BLaER1 treated with 17β-estradiol and CSF1 and Interleukin-3, amounts not matched to agents 10 nM and 100 nM (cell line): ENCODE measurements around the gene SCARB1.

Experiments used
- H3K27ac ChIP-seq, 11 experiments: shearing (Covaris generic); formaldehyde crosslinking; 2 replicates each; pipeline ENCODE4 v1.8.1; 2022
- H3K27me3 ChIP-seq, 11 experiments: shearing (Covaris generic); formaldehyde crosslinking; 2 replicates each; pipeline ENCODE4 v1.8.1; 2022
- H3K36me3 ChIP-seq, 11 experiments: shearing (Covaris generic); formaldehyde crosslinking; 2 replicates each; pipeline ENCODE4 v1.8.1; 2022
- H3K4me1 ChIP-seq, 10 experiments: shearing (Covaris generic); formaldehyde crosslinking; 2 replicates each; pipeline ENCODE4 v1.8.1; 2022
- H3K4me2 ChIP-seq, 11 experiments: shearing (Covaris generic); formaldehyde crosslinking; 2 replicates each; pipeline ENCODE4 v1.8.1; 2022
- H3K4me3 ChIP-seq, 10 experiments: shearing (Covaris generic); formaldehyde crosslinking; 2 replicates each; pipeline ENCODE4 v1.8.1; 2022
- H3K9ac ChIP-seq, 11 experiments: shearing (Covaris generic); formaldehyde crosslinking; 2 replicates each; pipeline ENCODE4 v1.8.1; 2022
- H3K9me3 ChIP-seq, 11 experiments: shearing (Covaris generic); formaldehyde crosslinking; replicated peaks in 1 of 11; 2 replicates each; pipeline ENCODE4 v1.8.1; 2022
- H4K20me1 ChIP-seq, 11 experiments: shearing (Covaris generic); formaldehyde crosslinking; 2 replicates each; pipeline ENCODE4 v1.8.1; 2022
- Cebpa-rat ChIP-seq, 11 experiments: shearing (Covaris generic); IDR thresholded peaks; 2 replicates each; pipeline ENCODE4 v1.8.1; 2022

The SCARB1 gene

GRCh38 chr12:124738636-124739467, 124.8 kb downstream of the SCARB1 start:
- H3K4me1 ChIP-seq, result peaks cover 54 to 97% (median 92%) of the 10 kb centered on the region in 10 experiments
- peak overlapping the region in 1 of 11 experiments; percentile 32; a peak in 2 of 22 replicates for H3K9ac ChIP-seq
- peaks cover 0 to 11% (median 5%) of the 10 kb centered on the region in 11 experiments; a peak in 7 of 22 replicates for H3K9me3 ChIP-seq
- no peaks in the 10 kb centered on the region for H4K20me1 ChIP-seq
- TF ChIP-seq Cebpa-rat (IDR thresholded peaks at IDR 0.05), result no peak
- H3K4me2 ChIP-seq, result peak overlapping the region; percentile 21 to 92 (median 78); a peak in 18 of 22 replicates
- H3K4me3 ChIP-seq, result no peak overlapping the region
- H3K27ac ChIP-seq, result peak overlapping the region in 2 of 11 experiments; percentile 6 to 39; a peak in 2 of 22 replicates
- no peaks in the 10 kb centered on the region; a peak in 1 of 22 replicates for H3K27me3 ChIP-seq
- H3K36me3 ChIP-seq, result no peaks in the 10 kb centered on the region

- peak overlapping the region in 1 of 11 experiments; percentile 20; a peak in 2 of 22 replicates for H3K27ac ChIP-seq
- H3K4me1 ChIP-seq, result peaks cover 56 to 99% (median 92%) of the 10 kb centered on the region in 10 experiments
Observed at GRCh38 chr12:124737772-124738635, 125.7 kb downstream of the SCARB1 start.

DNA sequence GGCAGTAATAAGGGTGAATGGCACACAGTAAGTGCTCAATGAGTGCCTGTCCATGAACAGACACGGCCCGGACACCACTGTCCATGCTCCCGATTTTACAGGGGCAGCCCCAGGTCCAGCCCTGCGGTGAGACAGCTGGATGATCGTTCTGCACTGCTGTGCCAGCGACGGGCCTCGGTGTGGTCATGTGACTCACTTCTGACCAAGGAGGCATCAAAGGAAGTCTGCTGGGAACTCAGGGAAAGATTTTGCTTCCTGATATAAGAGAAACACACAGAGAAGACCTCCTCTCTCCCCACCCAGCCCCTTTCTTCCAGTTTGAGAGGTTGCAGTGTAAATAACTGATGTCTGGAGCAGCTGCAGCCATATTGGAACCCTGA, 126.6 kb downstream of the SCARB1 start:
- peaks cover 0 to 12% (median 5%) of the 10 kb centered on the region in 11 experiments; a peak in 11 of 22 replicates for H3K9me3 ChIP-seq
- no peaks in the 10 kb centered on the region for H3K36me3 ChIP-seq
- no peak overlapping the region for H3K4me3 ChIP-seq
- TF ChIP-seq Cebpa-rat (IDR thresholded peaks at IDR 0.05), result no peak
- peak overlapping the region in 2 of 11 experiments; percentile 18 to 20; a peak in 4 of 22 replicates for H3K27ac ChIP-seq
- no peak overlapping the region for H3K9ac ChIP-seq
- H4K20me1 ChIP-seq, result no peaks in the 10 kb centered on the region
- H3K4me2 ChIP-seq, result peak overlapping the region in 9 of 11 experiments; percentile 0 to 92 (median 67); a peak in 16 of 22 replicates
- no peaks in the 10 kb centered on the region; a peak in 1 of 22 replicates for H3K27me3 ChIP-seq
- H3K4me1 ChIP-seq, result peaks cover 57 to 99% (median 92%) of the 10 kb centered on the region in 10 experiments

More at GRCh38 chr12:124737772-124738635, 125.7 kb downstream of the SCARB1 start:
- Histone ChIP-seq H3K36me3 (no peaks in the 10 kb centered on the region), H3K27me3 (no peaks in the 10 kb centered on the region; a peak in 1 of 22 replicates), H4K20me1 (no peaks in the 10 kb centered on the region), H3K4me2 (peak overlapping the region in 9 of 11 experiments; percentile 0 to 92 (median 67); a peak in 13 of 22 replicates), H3K9ac (no peak overlapping the region; a peak in 1 of 22 replicates), H3K9me3 (peaks cover 0 to 11% (median 5%) of the 10 kb centered on the region in 11 experiments; a peak in 7 of 22 replicates), H3K4me3 (no peak overlapping the region)
- no peak for TF ChIP-seq Cebpa-rat (IDR thresholded peaks at IDR 0.05)

DNA sequence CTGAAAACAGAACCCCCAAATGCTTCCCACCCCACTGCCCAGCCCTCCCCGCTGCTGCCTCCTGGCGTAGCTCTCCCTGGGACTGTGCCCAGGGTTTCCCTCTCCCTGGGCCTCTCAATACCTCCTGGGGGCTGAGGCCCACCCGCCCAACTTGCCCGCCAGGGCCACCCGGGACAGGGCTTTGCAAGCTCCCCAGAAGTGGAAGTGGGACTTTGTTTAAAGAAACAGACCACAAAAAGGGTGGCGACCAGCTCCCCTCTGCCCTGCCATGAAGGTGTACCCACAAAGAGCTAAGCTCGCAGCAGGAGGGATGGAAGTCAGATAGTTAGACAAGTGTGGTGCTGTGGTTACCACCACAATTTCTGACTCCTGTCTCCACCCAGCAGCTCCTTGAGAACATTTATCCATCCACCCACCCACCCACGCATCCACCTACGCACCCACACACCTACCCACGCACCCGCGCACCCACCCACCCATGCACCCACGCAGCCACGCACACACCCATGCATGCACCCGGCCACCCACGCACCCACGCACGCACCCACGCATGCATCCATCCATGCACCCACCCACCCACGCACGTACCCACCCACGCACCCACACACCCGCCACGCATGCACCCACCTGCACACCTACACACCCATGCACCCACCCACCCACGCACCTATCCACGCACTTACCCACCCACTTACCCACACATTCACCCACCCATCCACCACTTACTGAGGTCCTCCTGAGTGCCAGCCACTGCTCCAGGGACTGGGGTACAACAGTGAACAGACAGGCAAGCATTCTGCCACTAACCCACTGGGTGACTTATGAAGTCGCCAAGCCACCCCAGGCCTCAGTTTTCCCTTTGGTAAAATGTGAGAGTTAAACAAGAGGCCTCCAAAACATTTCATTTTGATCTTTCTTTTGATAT, 127.3 kb downstream of the SCARB1 start:
- Histone ChIP-seq H3K4me3 (no peak overlapping the region), H3K4me1 (peaks cover 52 to 94% (median 87%) of the 10 kb centered on the region in 10 experiments), H3K27ac (peak overlapping the region in 2 of 11 experiments; percentile 36 to 37; a peak in 6 of 22 replicates), H3K36me3 (0 out of 22 replicates have a peak, but pooled peaks cover 0 to 5% (median 0%) of the 10 kb centered on the region in 11 experiments), H3K27me3 (no peaks in the 10 kb centered on the region; a peak in 1 of 22 replicates), H3K9ac (peak overlapping the region in 4 of 11 experiments; percentile 31 to 58 (median 36); a peak in 6 of 22 replicates), H4K20me1 (no peaks in the 10 kb centered on the region), H3K4me2 (peak overlapping the region; percentile 16 to 93 (median 38); a peak in 17 of 22 replicates), H3K9me3 (peaks cover 0 to 18% (median 10%) of the 10 kb centered on the region in 11 experiments; a peak in 16 of 22 replicates)
- no peak for TF ChIP-seq Cebpa-rat (IDR thresholded peaks at IDR 0.05)

DNA sequence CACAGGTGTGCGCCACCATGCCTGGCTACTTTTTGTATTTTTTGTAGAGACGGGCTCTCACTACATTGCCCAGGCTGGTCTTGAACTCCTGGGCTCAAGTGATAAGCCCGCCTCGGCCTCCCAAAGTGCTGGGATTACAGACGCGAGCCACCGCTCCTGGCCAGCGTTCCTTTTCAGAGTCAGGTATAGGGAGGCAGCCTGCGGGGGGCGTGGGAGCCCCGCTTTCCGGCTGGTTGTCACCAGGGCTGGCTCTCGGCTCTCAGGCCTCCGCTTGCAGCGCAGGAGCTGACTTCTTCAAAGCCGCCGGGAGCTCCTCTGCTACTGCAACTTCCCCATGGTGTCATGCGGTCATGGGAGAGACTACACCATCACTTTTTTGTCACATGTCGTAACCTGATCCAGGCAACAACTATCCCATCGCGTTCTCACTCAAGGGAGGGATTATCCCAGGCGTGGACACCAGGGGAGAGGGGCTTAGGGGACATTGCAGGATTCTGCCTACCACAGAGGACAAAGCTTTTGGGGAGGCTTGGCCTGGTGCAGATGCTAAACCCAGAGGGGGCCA, 129.4 kb downstream of the SCARB1 start:
- Histone ChIP-seq H4K20me1 (no peaks in the 10 kb centered on the region), H3K4me2 (peak overlapping the region; percentile 11 to 93 (median 66); a peak in 20 of 22 replicates), H3K4me1 (peaks cover 51 to 87% (median 81%) of the 10 kb centered on the region in 10 experiments), H3K4me3 (no peak overlapping the region), H3K9me3 (peaks cover 7 to 26% (median 17%) of the 10 kb centered on the region in 11 experiments; a peak in 21 of 22 replicates), H3K27ac (peak overlapping the region in 8 of 11 experiments; percentile 9 to 58 (median 42); a peak in 12 of 22 replicates), H3K9ac (peak overlapping the region in 4 of 11 experiments; percentile 1 to 68 (median 15); a peak in 2 of 22 replicates), H3K36me3 (0 out of 22 replicates have a peak, but pooled peaks cover 0 to 5% (median 0%) of the 10 kb centered on the region in 11 experiments), H3K27me3 (no peaks in the 10 kb centered on the region)
- peak in 1 of 11 experiments; percentile 33; a peak in 1 of 22 replicates for TF ChIP-seq Cebpa-rat (IDR thresholded peaks at IDR 0.05)

DNA sequence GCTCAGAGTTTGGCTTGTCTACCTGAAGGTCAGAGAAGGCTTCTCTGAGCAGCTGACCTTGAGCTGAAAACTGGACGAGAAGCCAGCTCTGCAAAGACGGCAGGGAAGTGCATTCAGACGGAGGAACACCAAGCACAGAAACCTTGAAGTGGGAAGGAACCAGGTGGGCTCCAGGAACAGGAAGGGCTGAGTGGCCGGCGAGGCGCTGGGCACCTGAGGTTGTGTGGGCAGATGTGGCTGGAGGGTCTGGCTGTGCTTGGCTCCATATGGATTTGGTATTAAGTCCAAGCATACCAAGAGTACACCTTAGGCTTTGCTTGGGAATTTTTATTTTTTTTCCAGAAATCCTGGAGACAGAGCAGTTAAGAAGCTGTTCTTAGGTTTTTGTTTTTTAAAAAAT, 130.6 kb downstream of the SCARB1 start:
- no peaks in the 10 kb centered on the region for H3K27me3 ChIP-seq
- H3K4me3 ChIP-seq, result no peak overlapping the region
- no peak overlapping the region for H3K27ac ChIP-seq
- no peak for TF ChIP-seq Cebpa-rat (IDR thresholded peaks at IDR 0.05)
- peak overlapping the region in 1 of 11 experiments; percentile 33; a peak in 1 of 22 replicates for H3K9ac ChIP-seq
- H4K20me1 ChIP-seq, result no peaks in the 10 kb centered on the region
- H3K4me2 ChIP-seq, result peak overlapping the region in 9 of 11 experiments; percentile 18 to 93 (median 51); a peak in 18 of 22 replicates
- 0 out of 22 replicates have a peak, but pooled peaks cover 0 to 5% (median 0%) of the 10 kb centered on the region in 11 experiments for H3K36me3 ChIP-seq
- H3K4me1 ChIP-seq, result peaks cover 44 to 83% (median 71%) of the 10 kb centered on the region in 10 experiments
- peaks cover 9 to 24% (median 19%) of the 10 kb centered on the region in 11 experiments; a peak in 21 of 22 replicates for H3K9me3 ChIP-seq
